ENCODE measurements around the gene ABCF3.

ABCF3 gene

GRCh38 chr3:184234224-184234623 lies 48.2 kb downstream of the ABCF3 start:
- DNase-seq = no peak

GRCh38 chr3:184234671-184235380 lies 48.8 kb downstream of the ABCF3 start:
- DNase-seq = no peak

- DNase-seq = no peak
Measured at GRCh38 chr3:184235381-184236032, 49.5 kb downstream of the ABCF3 start.

- no peak for DNase-seq
Measured at GRCh38 chr3:184236033-184236410, 50.0 kb downstream of the ABCF3 start.

GRCh38 chr3:184236636-184237035 lies 50.6 kb downstream of the ABCF3 start:
- DNase-seq = no peak

GRCh38 chr3:184237211-184237610 lies 51.2 kb downstream of the ABCF3 start:
- no peak for DNase-seq

GRCh38 chr3:184237807-184238206 lies 51.8 kb downstream of the ABCF3 start:
- no peak for DNase-seq

- DNase-seq = no peak
Measured at GRCh38 chr3:184238246-184238818, 52.3 kb downstream of the ABCF3 start.

GRCh38 chr3:184239221-184239620 lies 53.2 kb downstream of the ABCF3 start:
- DNase-seq = no peak

GRCh38 chr3:184239708-184240107 lies 53.7 kb downstream of the ABCF3 start:
- no peak for DNase-seq

GRCh38 chr3:184240384-184241140 lies 54.6 kb downstream of the ABCF3 start:
- no peak for DNase-seq

GRCh38 chr3:184241141-184241446 lies 55.1 kb downstream of the ABCF3 start:
- DNase-seq = no peak

GRCh38 chr3:184241447-184242296 lies 55.7 kb downstream of the ABCF3 start:
- no peak for DNase-seq

GRCh38 chr3:184242297-184242685 lies 56.3 kb downstream of the ABCF3 start:
- no peak for DNase-seq
